Calu3 (cell line): ENCODE measurements around the gene PRSS27. TPM values are rescaled to one million over a fixed set of nuclear protein-coding genes. Genes with fewer than 3 reads are reported as not detected.
"Not testable (repeated sequence)": the region's sequence is repeated elsewhere in the genome, so short reads cannot be mapped to it uniquely, and the experiment has no call there.

Experiments
- BruUV-seq: library from RNA; stranded (reverse); fragments of 400-500 nt; replicated peaks from 2 replicates; lab custom pipeline; 2021; lab: Mats Ljungman, UMichigan
- CTCF ChIA-PET: fragments of 300-600 bp; sonication (Branson Sonifier 250); formaldehyde crosslinking; loops from one replicate; lab custom pipeline; 2022; ENCODE audit warnings: antibody characterized with exemption; lab: Charles Lee
- DNase-seq: peaks from one replicate; pipeline ENCODE4 v3.0.0; 2022
- H3K27ac Mint-ChIP-seq: one replicate; pipeline ENCODE4 v1.8.0; 2022; ENCODE audit warnings: mixed read lengths; ENCODE audit not compliant: unreplicated experiment
- H3K27me3 Mint-ChIP-seq: one replicate; pipeline ENCODE4 v1.8.0; 2022; ENCODE audit warnings: mixed read lengths; ENCODE audit not compliant: unreplicated experiment
- H3K36me3 Mint-ChIP-seq: one replicate; pipeline ENCODE4 v1.8.0; 2022; ENCODE audit warnings: mild to moderate bottlenecking, moderate library complexity, mixed read lengths; ENCODE audit not compliant: insufficient read depth, unreplicated experiment
- H3K4me1 Mint-ChIP-seq: one replicate; pipeline ENCODE4 v1.8.0; 2022; ENCODE audit warnings: mild to moderate bottlenecking, low read depth, mixed read lengths; ENCODE audit not compliant: unreplicated experiment
- H3K4me3 Mint-ChIP-seq: one replicate; pipeline ENCODE4 v1.8.0; 2022; ENCODE audit warnings: mild to moderate bottlenecking, low read depth, moderate library complexity, mixed read lengths; ENCODE audit not compliant: unreplicated experiment
- H3K9me3 Mint-ChIP-seq: one replicate; pipeline ENCODE4 v1.8.0; 2022; ENCODE audit warnings: low read depth, mixed read lengths; ENCODE audit not compliant: unreplicated experiment
- CTCF ChIP-seq: fragments of 200-600 bp; IDR thresholded peaks from one replicate; pipeline ENCODE4 v1.8.0; 2022; ENCODE audit warnings: antibody characterized with exemption; ENCODE audit not compliant: unreplicated experiment
- intact Hi-C: fragments of 100-400 bp; cut with micrococcal nuclease; formaldehyde crosslinking; loops from one replicate; pipeline ENCODE4 v1.10.0; 2022; ENCODE audit not compliant: unreplicated experiment
- total RNA-seq: library from RNA; stranded (reverse); gene quantifications from 2 replicates; pipeline ENCODE4 v1.2.3, GENCODE V29; 2022

The PRSS27 gene
- total RNA-seq, 1 experiment from 2014 or later, result 2.4 TPM

GRCh38 chr16:2675021-2675420 is 45.0 kb downstream of the PRSS27 start:
- no peak for DNase-seq
- CTCF ChIA-PET, result no interaction called here
- H3K9me3 Mint-ChIP-seq, result no peaks in the 10 kb centered on the region
- H3K27me3 Mint-ChIP-seq, result no peaks in the 10 kb centered on the region
- H3K4me1 Mint-ChIP-seq, result peaks cover 12% of the 10 kb centered on the region
- TF ChIP-seq CTCF, result no peak
- intact Hi-C loops, result no loop called here
- no peak overlapping the region for H3K4me3 Mint-ChIP-seq
- no TSS peak for BruUV-seq
- peaks cover 45% of the 10 kb centered on the region for H3K36me3 Mint-ChIP-seq
- H3K27ac Mint-ChIP-seq, result no peak overlapping the region

GRCh38 chr16:2673066-2673999 is 46.7 kb downstream of the PRSS27 start:
- peaks cover 21% of the 10 kb centered on the region for H3K4me1 Mint-ChIP-seq
- H3K36me3 Mint-ChIP-seq, result peaks cover 53% of the 10 kb centered on the region
- H3K9me3 Mint-ChIP-seq, result no peaks in the 10 kb centered on the region
- no peaks in the 10 kb centered on the region for H3K27me3 Mint-ChIP-seq
- intact Hi-C loops, result no loop called here
- BruUV-seq, result no TSS peak
- peak overlapping the region; percentile 76 for H3K4me3 Mint-ChIP-seq
- CTCF ChIA-PET, result interaction anchor here (0.6 to 1.1 kb wide), 5 partner anchors 9 to 254 kb away, joined by 3 to 8 read pairs (median 4); partner anchors contain the start of genes ATP6V0C and KCTD5
- DNase-seq, result peak; percentile 99
- no peak overlapping the region for H3K27ac Mint-ChIP-seq
- no peak for TF ChIP-seq CTCF

GRCh38 chr16:2671741-2672140 is 48.3 kb downstream of the PRSS27 start:
- DNase-seq, result no peak
- CTCF ChIA-PET, result no interaction called here
- H3K9me3 Mint-ChIP-seq, result no peaks in the 10 kb centered on the region
- H3K4me3 Mint-ChIP-seq, result peak overlapping the region; percentile 76
- H3K27me3 Mint-ChIP-seq, result no peaks in the 10 kb centered on the region
- intact Hi-C loops, result no loop called here
- no TSS peak for BruUV-seq
- H3K4me1 Mint-ChIP-seq, result peaks cover 21% of the 10 kb centered on the region
- peaks cover 55% of the 10 kb centered on the region for H3K36me3 Mint-ChIP-seq
- no peak for TF ChIP-seq CTCF
- no peak overlapping the region for H3K27ac Mint-ChIP-seq

- TF ChIP-seq CTCF, result peak; percentile 57
- intact Hi-C loops, H3K27ac Mint-ChIP-seq, H3K4me3 Mint-ChIP-seq, BruUV-seq, H3K27me3 Mint-ChIP-seq, CTCF ChIA-PET, H3K9me3 Mint-ChIP-seq: not testable (repeated sequence)
- peak; percentile 50 for DNase-seq
- peaks cover 59% of the 10 kb centered on the region for H3K36me3 Mint-ChIP-seq
- H3K4me1 Mint-ChIP-seq, result peaks cover 21% of the 10 kb centered on the region
Measured at GRCh38 chr16:2671193-2671592, 48.8 kb downstream of the PRSS27 start.
